GM12865 (cell line): Measurements from ENCODE around the gene HNRNPM.

Experiments
- DNase-seq: peaks from one replicate; pipeline ENCODE4 v3.0.0; 2010; ENCODE audit warnings: low read depth
- H3K4me3 ChIP-seq: 2 replicates; pipeline ENCODE4 v1.5.1; 2011; ENCODE audit warnings: mild to moderate bottlenecking, low read depth, low read length, control low read depth
- CTCF ChIP-seq: IDR thresholded peaks from 2 replicates; pipeline ENCODE4 v1.5.1; 2011; ENCODE audit warnings: low read length, control low read depth, low read depth, inconsistent platforms; ENCODE audit not compliant: insufficient read depth; ENCODE audit errors: missing control alignments

The HNRNPM gene

GRCh38 chr19:8444677-8445487, at the start of gene HNRNPM:
Gene HNRNPM (plus strand): TSS chr19:8444975. CDS start chr19:8444999, 24 bp downstream.
- TF ChIP-seq CTCF = no peak
- DNase-seq = peak; percentile 99
- peak within 1 kb of the TSS; percentile 94 for H3K4me3 ChIP-seq

GRCh38 chr19:8395621-8396082, 49.1 kb upstream of the HNRNPM start:
- TF ChIP-seq CTCF = no peak
- no peak overlapping the region for H3K4me3 ChIP-seq
- no peak for DNase-seq

- no peak for DNase-seq
- no peak for TF ChIP-seq CTCF
- no peak overlapping the region for H3K4me3 ChIP-seq
Measured at GRCh38 chr19:8396185-8396562, 48.6 kb upstream of the HNRNPM start.

GRCh38 chr19:8396563-8397203, 48.1 kb upstream of the HNRNPM start:
- no peak overlapping the region for H3K4me3 ChIP-seq
- peak; percentile 65 for TF ChIP-seq CTCF
- peak; percentile 69 for DNase-seq

GRCh38 chr19:8397271-8397670, 47.5 kb upstream of the HNRNPM start:
- no peak overlapping the region for H3K4me3 ChIP-seq
- DNase-seq = no peak
- no peak for TF ChIP-seq CTCF

- TF ChIP-seq CTCF = no peak
- H3K4me3 ChIP-seq = no peak overlapping the region
- no peak for DNase-seq
Measured at GRCh38 chr19:8397746-8398310, 46.9 kb upstream of the HNRNPM start.
